IMR-90 (cell line): ENCODE measurements around the gene ZCWPW1. TPM values are rescaled to one million over a fixed set of nuclear protein-coding genes. Genes with fewer than 3 reads are reported as not detected.

Experiments used
- ATAC-seq: fragments of 200-7000 bp; cut with Tn5 transposase; 2 replicates; pipeline ENCODE4 v1.9.1; 2020; ENCODE audit warnings: low read depth, mild to moderate bottlenecking, moderate library complexity
- BruUV-seq: library from RNA; stranded (reverse); fragments of 400-500 nt; replicated peaks from 2 replicates; lab custom pipeline; 2021; lab: Mats Ljungman, UMichigan
- CTCF ChIA-PET: fragments of 300-600 bp; formaldehyde crosslinking; extraction: SDS; loops from one replicate; lab custom pipeline; 2021; ENCODE audit warnings: antibody characterized with exemption; lab: Yijun Ruan, JAX
- POLR2A ChIA-PET: fragments of 300-600 bp; sonication (Branson Sonifier 250); formaldehyde crosslinking; loops from one replicate; lab custom pipeline; 2022; ENCODE audit warnings: antibody characterized with exemption; ENCODE audit not compliant: unreplicated experiment; lab: Charles Lee
- DNase-seq: peaks from one replicate; pipeline ENCODE4 v3.0.0; 2013
- H2AFZ ChIP-seq: replicated peaks from 2 replicates; pipeline ENCODE3; 2013; ENCODE audit warnings: low read length, mild to moderate bottlenecking; ENCODE audit not compliant: poor library complexity
- H2AK5ac ChIP-seq: 2 replicates; pipeline ENCODE4 v1.6.1; 2013; ENCODE audit warnings: low read depth, low read length, inconsistent platforms
- H2AK9ac ChIP-seq: replicated peaks from 2 replicates; pipeline ENCODE3; 2013; ENCODE audit warnings: mild to moderate bottlenecking, low read depth, low read length, moderate library complexity; ENCODE audit not compliant: poor library complexity
- H2BK120ac ChIP-seq: 2 replicates; pipeline ENCODE4 v1.6.1; 2013; ENCODE audit warnings: low read depth, low read length, inconsistent platforms
- H2BK15ac ChIP-seq: 3 replicates; pipeline ENCODE4 v1.6.1; 2013; ENCODE audit warnings: low read depth, low read length, inconsistent platforms
- H2BK20ac ChIP-seq: 2 replicates; pipeline ENCODE4 v1.6.1; 2013; ENCODE audit warnings: low read depth, mild to moderate bottlenecking, inconsistent platforms, low read length, moderate library complexity
- H2BK5ac ChIP-seq: 2 replicates; pipeline ENCODE4 v1.6.1; 2013; ENCODE audit warnings: mild to moderate bottlenecking, low read depth, low read length, inconsistent platforms; ENCODE audit not compliant: poor library complexity, severe bottlenecking
- H3K14ac ChIP-seq: replicated peaks from 2 replicates; pipeline ENCODE4 v1.6.1; 2013; ENCODE audit warnings: low read depth, low read length, inconsistent platforms
- H3K18ac ChIP-seq: 2 replicates; pipeline ENCODE4 v1.6.1; 2013; ENCODE audit warnings: low read depth, low read length, control low read depth
- H3K23ac ChIP-seq: 2 replicates; pipeline ENCODE4 v1.6.1; 2013; ENCODE audit warnings: low read depth, low read length, inconsistent platforms
- H3K27ac ChIP-seq: 2 replicates; pipeline ENCODE4 v1.5.1; 2013; ENCODE audit warnings: mild to moderate bottlenecking, control low read depth, low read length; ENCODE audit not compliant: insufficient read depth
- H3K27me3 ChIP-seq: 2 replicates; pipeline ENCODE4 v1.6.1; 2013; ENCODE audit warnings: low read length; ENCODE audit not compliant: control insufficient read depth, insufficient read depth
- H3K36me3 ChIP-seq: 2 replicates; pipeline ENCODE4 v1.6.1; 2013; ENCODE audit warnings: low read length, mixed read lengths; ENCODE audit not compliant: control insufficient read depth, insufficient read depth
- H3K4ac ChIP-seq: 2 replicates; pipeline ENCODE4 v1.6.1; 2013; ENCODE audit warnings: low read depth, low read length, inconsistent platforms
- H3K4me1 ChIP-seq: 2 replicates; pipeline ENCODE4 v1.6.1; 2013; ENCODE audit warnings: low read length, mixed read lengths; ENCODE audit not compliant: control insufficient read depth, insufficient read depth
- H3K4me2 ChIP-seq: 2 replicates; pipeline ENCODE4 v1.6.1; 2013; ENCODE audit warnings: low read depth, mild to moderate bottlenecking, control low read depth, low read length, moderate library complexity
- H3K4me3 ChIP-seq: 2 replicates; pipeline ENCODE4 v1.5.1; 2013; ENCODE audit warnings: low read depth, mild to moderate bottlenecking, control low read depth, low read length, moderate library complexity; ENCODE audit not compliant: insufficient read depth
- H3K56ac ChIP-seq: 2 replicates; pipeline ENCODE4 v1.6.1; 2013; ENCODE audit warnings: low read length, inconsistent platforms; ENCODE audit not compliant: insufficient read depth; ENCODE audit errors: extremely low read depth
- H3K79me1 ChIP-seq, 2 experiments: 2 replicates each; pipeline ENCODE4 v1.6.1; 2013; ENCODE audit warnings: low read length in 2 of 2, inconsistent platforms in 1 of 2, low read depth in 1 of 2
- H3K9ac ChIP-seq: 2 replicates; pipeline ENCODE4 v1.6.1; 2013; ENCODE audit warnings: low read depth, low read length, control low read depth
- H3K9me1 ChIP-seq: 2 replicates; pipeline ENCODE4 v1.6.1; 2013; ENCODE audit warnings: low read length, inconsistent platforms; ENCODE audit not compliant: insufficient read depth
- H3K9me3 ChIP-seq: 2 replicates; pipeline ENCODE4 v1.6.1; 2013; ENCODE audit warnings: low read length; ENCODE audit not compliant: control insufficient read depth, insufficient read depth
- H4K20me1 ChIP-seq: 2 replicates; pipeline ENCODE4 v1.6.1; 2013; ENCODE audit warnings: low read length, inconsistent platforms; ENCODE audit not compliant: insufficient read depth
- H4K5ac ChIP-seq: 2 replicates; pipeline ENCODE4 v1.6.1; 2013; ENCODE audit warnings: mild to moderate bottlenecking, low read depth, low read length, control low read depth
- H4K8ac ChIP-seq, 2 experiments: 2 replicates each; pipeline ENCODE4 v1.6.1; 2013; ENCODE audit warnings: low read depth in 2 of 2, low read length in 2 of 2, control low read depth in 1 of 2, inconsistent platforms in 1 of 2
- H4K91ac ChIP-seq: 2 replicates; pipeline ENCODE4 v1.6.1; 2013; ENCODE audit warnings: low read depth, low read length, inconsistent platforms; ENCODE audit not compliant: insufficient read depth
- BHLHE40 ChIP-seq: fragments of 150-350 bp; IDR thresholded peaks from 2 replicates; pipeline ENCODE4 v1.6.1; 2016; ENCODE audit warnings: mild to moderate bottlenecking, low read depth, low read length
- CEBPB ChIP-seq: IDR thresholded peaks from 2 replicates; pipeline ENCODE4 v1.6.1; 2012; ENCODE audit warnings: low read depth, low read length, improper control_type of control experiment
- CHD1 ChIP-seq: IDR thresholded peaks from 2 replicates; pipeline ENCODE4 v1.6.1; 2012; ENCODE audit warnings: low read depth, low read length, improper control_type of control experiment
- CTCF ChIP-seq: conservative IDR thresholded peaks from 2 replicates; pipeline ENCODE4 v1.5.1; 2012; ENCODE audit warnings: mild to moderate bottlenecking, low read depth, low read length, improper control_type of control experiment
- ELK1 ChIP-seq: fragments of 150-350 bp; IDR thresholded peaks from 2 replicates; pipeline ENCODE4 v1.6.1; 2016; ENCODE audit warnings: low read depth, mild to moderate bottlenecking, low read length, moderate library complexity, borderline replicate concordance
- FOS ChIP-seq: fragments of 150-350 bp; IDR thresholded peaks from 2 replicates; pipeline ENCODE4 v1.6.1; 2016; ENCODE audit warnings: low read depth, low read length
- MAFK ChIP-seq: IDR thresholded peaks from 2 replicates; pipeline ENCODE4 v1.6.1; 2012; ENCODE audit warnings: low read depth, low read length, improper control_type of control experiment
- MAZ ChIP-seq: IDR thresholded peaks from 2 replicates; pipeline ENCODE4 v1.6.1; 2012; ENCODE audit warnings: low read depth, mild to moderate bottlenecking, low read length, improper control_type of control experiment, moderate library complexity, borderline replicate concordance
- MXI1 ChIP-seq: IDR thresholded peaks from 2 replicates; pipeline ENCODE4 v1.6.1; 2012; ENCODE audit warnings: low read depth, mild to moderate bottlenecking, low read length, moderate library complexity, borderline replicate concordance
- NFE2L2 ChIP-seq: fragments of 150-350 bp; IDR thresholded peaks from 2 replicates; pipeline ENCODE4 v1.6.1; 2016; ENCODE audit warnings: low read depth, mild to moderate bottlenecking, low read length
- POLR2A ChIP-seq: IDR thresholded peaks from 2 replicates; pipeline ENCODE4 v1.6.1; 2012; ENCODE audit warnings: mild to moderate bottlenecking, low read depth, low read length
- RAD21 ChIP-seq: IDR thresholded peaks from 2 replicates; pipeline ENCODE4 v1.6.1; 2012; ENCODE audit warnings: low read length, improper control_type of control experiment
- RFX5 ChIP-seq: IDR thresholded peaks from 2 replicates; pipeline ENCODE4 v1.8.0; 2012; ENCODE audit warnings: low read depth, mild to moderate bottlenecking, low read length, moderate library complexity
- SMC3 ChIP-seq: fragments of 150-350 bp; IDR thresholded peaks from 2 replicates; pipeline ENCODE4 v1.6.1; 2016; ENCODE audit warnings: low read depth, mild to moderate bottlenecking, antibody characterized with exemption, low read length, moderate library complexity
- USF2 ChIP-seq: fragments of 150-350 bp; IDR thresholded peaks from 2 replicates; pipeline ENCODE4 v1.6.1; 2017; ENCODE audit warnings: mild to moderate bottlenecking, antibody characterized with exemption, low read length, low read depth
- WGBS, 2 experiments: methylation state at CpG; one replicate each; pipeline versions ENCODE4 v1.1.5 to v1.1.7; 2013; ENCODE audit warnings: missing lambda C conversion rate in 2 of 2; ENCODE audit not compliant: insufficient read length in 1 of 2; ENCODE audit errors: extremely low coverage in 2 of 2; 5-methylcytosine and 5-hydroxymethylcytosine counted together
- dilution Hi-C: fragments of 300-500 bp; cut with HindIII; formaldehyde crosslinking; loops from one replicate; pipeline ENCODE4 v1.14.3; 2018; ENCODE audit warnings: low sequenced_read_pairs; ENCODE audit not compliant: unreplicated experiment
- in situ Hi-C: fragments of 300-500 bp; cut with MboI; formaldehyde crosslinking; loops from 3 replicates; pipeline ENCODE4 v1.14.3; 2019; ENCODE audit warnings: low sequenced_read_pairs, inconsistent platforms, mixed read lengths
- intact Hi-C: fragments of 100-400 bp; cut with micrococcal nuclease; formaldehyde crosslinking; loops from 2 replicates; pipeline ENCODE4 v1.10.0; 2022
- polyA plus RNA-seq, 3 experiments: library from polyadenylated mRNA; depleted of rRNA; stranded (reverse); fragments of >200 nt; gene quantifications; 2 replicates each; pipeline ENCODE4 v1.2.3, GENCODE V29; 2012; ENCODE audit warnings: low replicate concordance in 1 of 3
- total RNA-seq: library from RNA; depleted of rRNA; stranded (reverse); fragments of >200 nt; gene quantifications from 2 replicates; pipeline ENCODE4 v1.2.3, GENCODE V29; 2012

Gene ZCWPW1
- total and polyA plus RNA-seq, 2 of the 4 experiments (the other 2 are of a cell fraction), result 0.72 to 1.3 TPM

GRCh38 chr7:100467638-100468373 is 39.3 kb upstream of the ZCWPW1 start:
- no peak overlapping the region for H3K4ac ChIP-seq
- no peak overlapping the region for H4K91ac ChIP-seq
- WGBS, 2 experiments, result 40% methylated on average over 1 of the region's 22 CpGs; no CpG with 5 or more reads in 1 of the 2 experiments
- no peak overlapping the region for H3K4me2 ChIP-seq
- dilution Hi-C loops (no loop called here), in situ Hi-C loops (loop anchor here (10.0 to 25.0 kb wide), 2 partner anchors 227 to 394 kb away; partner anchors contain the start of genes GIGYF1, SLC12A9 and TRIP6), intact Hi-C loops (loop anchor here (2.0 kb wide), 1 partner anchor 223 kb away; no protein-coding TSS in a partner anchor)
- H3K9ac ChIP-seq, result no peak overlapping the region
- ATAC-seq, result no peak
- H2AFZ ChIP-seq, result no peak overlapping the region
- no peak overlapping the region for H2BK5ac ChIP-seq
- no peak overlapping the region for H3K14ac ChIP-seq
- no peak overlapping the region for H4K5ac ChIP-seq
- no peak overlapping the region for H3K18ac ChIP-seq
- H3K36me3 ChIP-seq, result peaks cover 32% of the 10 kb centered on the region; the same call in 1 of the 2 replicates
- H2BK20ac ChIP-seq, result no peak overlapping the region
- no peak overlapping the region for H4K8ac ChIP-seq
- DNase-seq, result no peak
- no peak overlapping the region for H2BK120ac ChIP-seq
- no peak overlapping the region for H3K4me3 ChIP-seq
- peaks cover 14% of the 10 kb centered on the region for H4K20me1 ChIP-seq
- peaks cover 12% of the 10 kb centered on the region for H3K4me1 ChIP-seq
- H3K27me3 ChIP-seq, result no peaks in the 10 kb centered on the region
- BruUV-seq, result no TSS peak
- H3K9me3 ChIP-seq, result no peaks in the 10 kb centered on the region
- H3K79me1 ChIP-seq, result peaks cover 2 to 33% of the 10 kb centered on the region in 2 experiments; a peak in 1 of 4 replicates
- H3K56ac ChIP-seq, result no peak overlapping the region
- H2AK5ac ChIP-seq, result 0 out of 2 replicates have a peak overlapping the region, but pooled peaks have one; percentile 12
- POLR2A ChIA-PET, result no interaction called here
- H3K23ac ChIP-seq, result no peak overlapping the region
- H2AK9ac ChIP-seq, result no peak overlapping the region
- no peak overlapping the region for H3K27ac ChIP-seq
- H2BK15ac ChIP-seq, result no peak overlapping the region
- CTCF ChIA-PET, result interaction anchor here (1.9 kb wide), 1 partner anchor 15 kb away, joined by 5 read pairs; no protein-coding TSS in a partner anchor
- H3K9me1 ChIP-seq, result peaks cover 9% of the 10 kb centered on the region
- TF ChIP-seq SMC3 (no peak), CTCF (no peak), MXI1 (no peak), NFE2L2 (no peak), CHD1 (no peak), FOS (no peak), POLR2A (no peak), MAZ (no peak), USF2 (no peak), ELK1 (no peak), RFX5 (no peak), MAFK (no peak), CEBPB (no peak), BHLHE40 (no peak), RAD21 (no peak)
